ENCODE measurements around the gene GNE. TPM values are rescaled to one million over a fixed set of nuclear protein-coding genes. Genes with fewer than 3 reads are reported as not detected.

Gene GNE
- total RNA-seq, 4 donors from 2014 or later, result 30.0 to 42.6 (median 32.6) TPM

GRCh38 chr9:36164989-36165388 lies 93.3 kb downstream of the GNE start:
- Histone ChIP-seq H3K4me3 (no peak overlapping the region), H3K36me3 (no peaks in the 10 kb centered on the region), H3K27ac (peak overlapping the region in 2 of 4 donors; percentile 21 to 79), H3K4me1 (peaks cover 0 to 35% (median 9%) of the 10 kb centered on the region in 4 donors), H3K9me3 (no peaks in the 10 kb centered on the region), H3K27me3 (peaks cover 0 to 2% of the 10 kb centered on the region in 2 donors)
- 68 to 87% methylated on average over 3 of the region's 3 CpGs for WGBS, 2 donors
- no peak for DNase-seq (ENCODE audit: low spot score in 2 of 2)
- TF ChIP-seq POLR2A (IDR thresholded peaks at IDR 0.05) (no peak), EP300 (IDR thresholded peaks at IDR 0.05) (no peak)
- TF ChIP-seq, protein P1, sequence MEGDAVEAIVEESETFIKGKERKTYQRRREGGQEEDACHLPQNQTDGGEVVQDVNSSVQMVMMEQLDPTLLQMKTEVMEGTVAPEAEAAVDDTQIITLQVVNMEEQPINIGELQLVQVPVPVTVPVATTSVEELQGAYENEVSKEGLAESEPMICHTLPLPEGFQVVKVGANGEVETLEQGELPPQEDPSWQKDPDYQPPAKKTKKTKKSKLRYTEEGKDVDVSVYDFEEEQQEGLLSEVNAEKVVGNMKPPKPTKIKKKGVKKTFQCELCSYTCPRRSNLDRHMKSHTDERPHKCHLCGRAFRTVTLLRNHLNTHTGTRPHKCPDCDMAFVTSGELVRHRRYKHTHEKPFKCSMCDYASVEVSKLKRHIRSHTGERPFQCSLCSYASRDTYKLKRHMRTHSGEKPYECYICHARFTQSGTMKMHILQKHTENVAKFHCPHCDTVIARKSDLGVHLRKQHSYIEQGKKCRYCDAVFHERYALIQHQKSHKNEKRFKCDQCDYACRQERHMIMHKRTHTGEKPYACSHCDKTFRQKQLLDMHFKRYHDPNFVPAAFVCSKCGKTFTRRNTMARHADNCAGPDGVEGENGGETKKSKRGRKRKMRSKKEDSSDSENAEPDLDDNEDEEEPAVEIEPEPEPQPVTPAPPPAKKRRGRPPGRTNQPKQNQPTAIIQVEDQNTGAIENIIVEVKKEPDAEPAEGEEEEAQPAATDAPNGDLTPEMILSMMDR (IDR thresholded peaks at IDR 0.05), result no peak

Small RNAs within 50 kb of the gene (small RNA-seq; reads per million reads assigned to genes)
- gene RNU4-53P, result not detected

Other genes starting within 250 kb of the GNE start
- 10 to 100 TPM; 15.6 to 24.1 (median 18.7) TPM for gene RECK, start 221.5 kb downstream of the GNE start, total RNA-seq
- 10 to 100 TPM; 18.1 to 26.4 (median 25.6) TPM for gene GLIPR2, start 121.7 kb downstream of the GNE start, total RNA-seq
- not detected for gene CCIN, start 89.1 kb downstream of the GNE start, total RNA-seq
- 100 to 1,000 TPM; 165 to 247 (median 223) TPM for gene CLTA, start 67.5 kb downstream of the GNE start, total RNA-seq
- 10 to 100 TPM; 25.5 to 55.5 (median 32.0) TPM for gene RNF38, start 141.8 kb upstream of the GNE start, total RNA-seq